CD4-positive, alpha-beta T cell treated with Interleukin-15 for 4 hours (primary cell): ENCODE data around the gene ZNF778.
A peak's percentile ranks its signal among the peaks of the same experiment; 100 is the strongest.
"Not testable (repeated sequence)": the region's sequence is repeated elsewhere in the genome, so short reads cannot be mapped to it uniquely, and the experiment has no call there.

Experiments
- DNase-seq: peaks from one replicate; pipeline ENCODE4 v3.0.0-alpha.2; 2020; ENCODE audit warnings: low spot score

Gene ZNF778

DNA sequence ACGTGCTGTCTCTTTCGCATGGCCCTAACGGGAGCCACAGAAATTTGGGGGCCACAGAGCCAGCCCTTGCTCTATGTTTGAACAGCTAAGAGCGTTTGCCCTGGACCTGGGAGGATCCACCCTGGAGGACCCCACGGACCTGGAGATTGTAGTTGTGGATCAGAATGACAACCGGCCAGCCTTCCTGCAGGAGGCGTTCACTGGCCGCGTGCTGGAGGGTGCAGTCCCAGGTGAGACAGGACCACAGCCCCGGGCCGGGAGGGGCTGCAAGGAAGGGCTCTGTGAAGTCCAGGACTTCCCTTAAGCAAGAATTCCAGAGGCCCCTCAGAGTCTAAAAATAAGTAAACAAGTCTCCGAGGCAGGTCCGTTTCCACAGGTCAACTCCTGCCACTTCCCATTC, 34.0 kb upstream of the ZNF778 start:
- no peak for DNase-seq

DNA sequence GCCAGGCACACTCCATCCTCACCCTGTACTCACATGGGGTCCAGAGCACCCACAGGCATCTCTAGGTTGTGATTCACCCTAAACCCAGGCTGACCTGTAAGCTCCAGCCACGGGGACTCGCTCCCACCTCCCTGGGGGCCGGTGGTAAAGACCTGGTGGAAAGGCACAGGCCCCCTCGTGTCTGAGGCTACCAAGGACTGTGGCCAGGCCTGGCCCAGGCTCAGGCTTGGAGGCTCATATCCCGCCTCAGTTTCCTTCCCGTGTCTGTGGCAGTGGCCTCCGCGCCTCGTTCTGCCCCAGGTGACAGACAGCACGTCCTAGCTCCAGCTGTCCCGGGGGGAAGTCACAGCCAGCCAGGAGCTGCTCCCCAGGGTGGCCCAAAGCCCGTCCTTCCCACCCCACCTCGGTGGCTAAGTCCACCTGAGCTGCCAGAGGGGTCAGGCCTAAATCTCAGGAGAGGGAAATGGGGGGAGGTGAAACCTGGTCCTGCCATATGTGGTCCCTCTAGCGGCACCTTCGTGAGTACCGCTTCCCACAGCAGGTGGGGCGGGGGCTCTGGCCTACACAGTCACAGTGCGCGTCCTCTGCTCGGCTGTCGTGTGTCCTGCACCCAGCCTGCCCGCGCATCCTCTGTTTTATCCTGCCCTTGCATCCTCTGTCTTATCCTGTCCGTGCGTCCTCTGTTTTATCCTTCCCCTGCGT, 33.4 kb upstream of the ZNF778 start:
- DNase-seq: no peak

DNA sequence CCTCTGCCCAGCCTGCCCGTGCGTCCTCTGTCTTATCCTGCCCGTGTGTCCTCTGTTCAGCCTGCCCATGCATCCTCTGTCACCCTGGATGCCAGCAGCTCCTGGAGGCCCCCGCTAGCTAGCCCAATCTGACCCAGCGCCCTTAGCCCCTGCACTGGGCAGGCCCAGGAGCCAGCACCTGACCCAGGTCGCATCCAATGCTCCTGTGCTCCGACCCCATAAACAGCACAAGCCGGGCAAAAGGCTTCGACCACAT, 32.9 kb upstream of the ZNF778 start:
- no peak for DNase-seq

DNA sequence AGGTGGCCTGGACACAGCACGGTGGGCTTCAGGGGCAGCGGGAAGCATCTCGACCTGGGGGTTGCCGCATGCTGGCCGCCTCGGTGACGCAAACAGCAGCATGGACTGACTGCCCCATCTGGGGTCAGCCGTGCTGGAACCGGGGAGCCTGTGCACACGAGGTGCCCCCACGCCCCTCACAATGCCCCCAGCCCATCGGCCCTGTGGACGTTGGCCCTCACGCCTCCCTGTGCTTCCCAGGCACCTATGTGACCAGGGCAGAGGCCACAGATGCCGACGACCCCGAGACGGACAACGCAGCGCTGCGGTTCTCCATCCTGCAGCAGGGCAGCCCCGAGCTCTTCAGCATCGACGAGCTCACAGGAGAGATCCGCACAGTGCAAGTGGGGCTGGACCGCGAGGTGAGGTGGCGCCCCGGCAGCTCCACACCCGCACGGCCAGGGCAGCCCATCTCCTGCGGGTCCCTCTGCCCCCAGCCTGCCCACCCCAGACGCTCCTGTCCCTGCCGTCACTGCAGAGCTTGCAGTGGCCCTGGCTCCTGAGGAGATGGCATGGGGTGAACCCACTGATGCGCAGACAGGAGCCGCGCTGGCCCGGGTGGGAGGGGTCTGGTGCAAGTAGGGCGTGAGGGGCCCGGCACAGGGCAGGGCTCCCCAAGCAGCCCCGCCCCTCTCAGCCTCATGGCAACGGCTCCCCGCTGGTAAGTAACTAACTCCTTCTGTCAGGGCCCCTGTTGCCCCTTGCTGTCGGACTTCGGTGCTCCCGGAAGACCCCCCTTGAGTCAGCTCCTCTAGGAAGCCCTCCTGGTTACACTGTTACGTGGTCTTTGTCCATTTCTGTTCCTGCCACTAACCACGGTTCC, 32.3 kb upstream of the ZNF778 start:
- DNase-seq: no peak

DNA sequence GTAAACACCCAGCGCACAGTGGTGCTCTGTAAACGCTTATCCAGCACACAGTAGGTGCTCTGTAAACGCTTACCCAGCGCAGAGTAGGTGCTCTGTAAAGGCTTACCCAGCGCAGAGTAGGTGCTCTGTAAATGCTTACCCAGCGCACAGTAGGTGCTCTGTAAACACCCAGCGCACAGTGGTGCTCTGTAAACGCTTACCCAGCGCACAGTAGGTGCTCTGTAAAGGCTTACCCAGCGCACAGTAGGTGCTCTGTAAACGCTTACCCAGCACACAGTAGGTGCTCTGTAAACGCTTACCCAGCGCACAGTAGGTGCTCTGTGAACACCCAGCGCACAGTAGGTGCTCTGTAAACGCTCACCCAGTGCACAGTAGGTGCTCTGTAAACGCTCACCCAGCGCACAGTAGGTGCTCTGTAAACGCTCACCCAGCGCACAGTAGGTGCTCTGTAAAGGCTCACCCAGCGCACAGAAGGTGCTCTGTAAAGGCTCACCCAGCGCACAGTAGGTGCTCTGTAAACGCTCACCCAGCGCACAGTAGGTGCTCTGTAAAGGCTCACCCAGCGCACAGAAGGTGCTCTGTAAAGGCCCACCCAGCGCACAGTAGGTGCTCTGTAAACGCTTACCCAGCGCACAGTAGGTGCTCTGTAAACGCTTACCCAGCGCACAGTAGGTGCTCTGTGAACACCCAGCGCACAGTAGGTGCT, 31.5 kb upstream of the ZNF778 start:
- not testable (repeated sequence) for DNase-seq

DNA sequence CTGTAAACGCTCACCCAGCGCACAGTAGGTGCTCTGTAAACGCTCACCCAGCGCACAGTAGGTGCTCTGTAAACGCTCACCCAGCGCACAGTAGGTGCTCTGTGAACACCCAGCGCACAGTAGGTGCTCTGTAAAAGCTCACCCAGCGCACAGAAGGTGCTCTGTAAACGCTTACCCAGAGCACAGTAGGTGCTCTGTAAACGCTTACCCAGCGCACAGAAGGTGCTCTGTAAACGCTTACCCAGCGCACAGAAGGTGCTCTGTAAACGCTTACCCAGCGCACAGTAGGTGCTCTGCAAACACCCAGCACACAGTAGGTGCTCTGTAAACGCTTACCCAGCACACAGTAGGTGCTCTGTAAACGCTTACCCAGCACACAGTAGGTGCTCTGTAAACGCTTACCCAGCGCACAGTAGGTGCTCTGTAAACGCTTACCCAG, 30.9 kb upstream of the ZNF778 start:
- DNase-seq: not testable (repeated sequence)

DNA sequence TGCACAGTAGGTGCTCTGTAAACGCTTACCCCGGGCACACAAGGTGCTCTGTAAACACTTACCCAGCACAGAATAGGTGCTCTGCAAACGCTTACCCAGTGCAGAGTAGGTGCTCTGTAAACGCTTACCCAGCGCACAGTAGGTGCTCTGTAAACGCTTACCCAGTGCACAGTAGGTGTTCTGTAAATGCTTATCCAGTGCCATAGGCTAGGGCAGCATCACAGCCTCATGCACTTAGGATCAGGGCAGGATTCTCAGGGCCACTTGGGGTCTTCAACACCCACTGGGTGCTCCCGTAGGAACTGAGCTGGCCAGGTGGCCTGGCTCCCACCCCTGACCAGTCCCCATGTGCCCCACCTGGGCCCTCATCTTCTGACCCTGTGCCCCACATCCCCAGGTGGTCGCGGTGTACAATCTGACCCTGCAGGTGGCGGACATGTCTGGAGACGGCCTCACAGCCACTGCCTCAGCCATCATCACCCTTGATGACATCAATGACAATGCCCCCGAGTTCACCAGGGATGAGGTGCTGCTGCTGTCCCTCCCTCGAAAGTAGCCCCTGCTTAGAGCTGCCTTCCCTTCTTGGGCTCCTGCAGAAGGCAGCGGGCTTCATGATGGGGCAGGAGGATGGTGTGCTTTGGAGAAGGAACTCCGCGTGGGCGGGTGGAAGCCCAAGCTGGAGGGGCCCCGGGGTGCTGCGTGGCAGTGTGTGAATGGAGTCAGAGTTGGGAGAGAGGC, 30.3 kb upstream of the ZNF778 start:
- DNase-seq: no peak

DNA sequence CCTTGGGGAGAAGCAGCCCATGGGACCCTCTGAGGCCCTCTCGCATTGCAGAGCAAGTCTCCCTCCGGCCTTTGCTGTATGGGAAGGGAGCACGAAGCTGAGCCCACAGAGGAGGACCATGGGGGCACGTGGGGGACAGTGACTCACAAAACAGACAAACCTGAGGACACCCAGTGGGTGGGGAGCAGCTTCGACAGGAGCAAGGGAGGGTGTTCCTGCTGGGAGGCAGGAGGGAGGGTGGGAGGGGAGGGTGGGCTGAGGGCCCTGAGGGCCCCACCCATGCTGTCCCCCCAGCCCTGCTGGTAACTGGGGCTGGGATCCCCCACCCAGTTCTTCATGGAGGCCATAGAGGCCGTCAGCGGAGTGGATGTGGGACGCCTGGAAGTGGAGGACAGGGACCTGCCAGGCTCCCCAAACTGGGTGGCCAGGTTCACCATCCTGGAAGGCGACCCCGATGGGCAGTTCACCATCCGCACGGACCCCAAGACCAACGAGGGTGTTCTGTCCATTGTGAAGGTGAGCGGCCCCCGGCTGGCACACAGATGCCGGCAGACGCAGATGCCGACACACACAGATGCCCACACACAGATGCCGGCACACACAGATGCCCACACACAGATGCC, 29.6 kb upstream of the ZNF778 start:
- no peak for DNase-seq

DNA sequence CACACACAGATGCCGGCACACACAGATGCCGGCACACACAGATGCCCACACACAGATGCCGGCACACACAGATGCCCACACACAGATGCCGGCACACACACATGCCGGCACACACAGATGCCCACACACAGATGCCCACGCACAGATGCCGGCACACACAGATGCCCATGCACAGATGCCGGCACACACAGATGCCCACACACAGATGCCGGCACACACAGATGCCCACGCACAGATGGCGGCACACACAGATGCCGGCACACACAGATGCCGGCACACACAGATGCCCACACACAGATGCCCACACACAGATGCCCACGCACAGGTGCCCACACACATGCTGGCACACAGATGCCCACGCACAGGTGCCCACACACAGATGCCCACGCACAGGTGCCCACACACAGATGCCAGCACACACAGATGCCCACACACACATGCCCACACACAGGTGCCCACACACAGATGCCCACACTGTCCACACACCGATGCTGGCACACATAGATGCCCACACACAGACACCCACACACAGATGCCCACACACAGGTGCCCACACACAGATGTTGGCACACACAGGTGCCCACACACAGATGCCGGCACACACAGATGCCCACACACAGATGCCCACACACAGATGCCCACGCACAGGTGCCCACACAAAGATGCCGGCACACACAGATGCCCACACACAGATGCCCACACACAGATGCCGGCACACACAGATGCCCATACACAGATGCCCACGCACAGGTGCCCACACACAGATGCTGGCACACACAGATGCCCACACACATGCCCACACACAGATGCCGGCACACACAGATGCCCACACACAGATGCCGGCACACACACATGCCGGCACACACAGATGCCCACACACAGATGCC, 28.8 kb upstream of the ZNF778 start:
- DNase-seq: not testable (repeated sequence)

DNA sequence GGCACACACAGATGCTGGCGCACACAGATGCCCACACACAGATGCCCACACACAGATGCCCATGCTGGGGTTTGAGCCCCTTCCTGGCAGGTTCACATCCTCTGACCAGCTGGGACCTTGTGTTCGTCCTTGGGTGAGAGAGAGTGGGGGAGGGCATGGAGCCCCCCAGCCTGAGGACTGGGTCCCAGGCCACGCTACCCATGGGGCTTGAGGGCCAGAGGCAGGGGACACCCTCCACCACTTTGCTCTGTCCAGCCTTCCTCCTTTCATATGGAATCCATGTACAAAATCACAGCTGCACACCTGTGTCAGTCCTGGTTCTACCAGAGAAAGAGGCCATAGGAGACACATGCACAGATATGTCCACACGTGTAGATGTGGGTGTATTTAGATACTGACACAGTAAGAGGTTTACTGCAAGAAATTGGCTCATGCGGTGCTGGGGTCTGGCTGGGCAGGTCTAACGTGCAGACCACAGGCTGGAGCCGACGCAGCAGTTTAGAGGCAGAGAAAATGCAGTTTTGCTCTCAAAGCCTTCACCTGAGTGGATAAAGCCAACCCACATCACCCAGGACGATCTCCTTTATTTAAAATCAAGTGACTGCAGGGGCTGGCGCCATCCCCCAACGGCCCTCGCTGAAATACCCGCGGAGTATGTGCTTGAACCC, 28.0 kb upstream of the ZNF778 start:
- DNase-seq: no peak

DNA sequence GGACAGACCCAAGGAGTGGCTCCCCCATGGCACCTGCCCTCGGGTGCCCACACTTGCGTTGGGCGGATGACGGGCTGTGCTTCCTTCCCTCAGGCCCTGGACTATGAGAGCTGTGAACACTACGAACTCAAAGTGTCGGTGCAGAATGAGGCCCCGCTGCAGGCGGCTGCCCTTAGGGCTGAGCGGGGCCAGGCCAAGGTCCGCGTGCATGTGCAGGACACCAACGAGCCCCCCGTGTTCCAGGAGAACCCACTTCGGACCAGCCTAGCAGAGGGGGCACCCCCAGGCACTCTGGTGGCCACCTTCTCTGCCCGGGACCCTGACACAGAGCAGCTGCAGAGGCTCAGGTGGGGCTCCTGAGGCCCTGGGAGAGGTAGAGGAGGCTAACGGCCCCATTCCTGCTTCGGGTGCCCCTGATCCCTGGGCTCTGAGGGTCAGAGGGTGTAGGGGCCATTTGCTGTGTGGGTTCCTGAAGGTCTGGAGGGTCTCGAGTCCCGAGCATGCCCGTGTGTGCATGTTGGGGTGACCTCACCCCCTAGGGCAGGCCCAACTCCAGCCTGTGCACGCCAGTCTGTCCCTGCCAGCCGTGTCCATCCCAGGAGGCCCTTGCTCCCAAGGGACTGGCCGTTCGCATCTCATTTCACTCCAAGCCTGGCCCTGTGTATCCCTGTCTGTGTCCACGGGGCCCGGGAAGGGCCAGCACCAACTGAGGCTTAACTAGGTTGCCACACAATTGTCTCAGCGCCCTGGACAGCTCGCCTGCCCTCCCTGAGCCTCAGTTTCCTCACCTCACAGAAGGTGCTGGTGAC, 27.1 kb upstream of the ZNF778 start:
- no peak for DNase-seq

DNA sequence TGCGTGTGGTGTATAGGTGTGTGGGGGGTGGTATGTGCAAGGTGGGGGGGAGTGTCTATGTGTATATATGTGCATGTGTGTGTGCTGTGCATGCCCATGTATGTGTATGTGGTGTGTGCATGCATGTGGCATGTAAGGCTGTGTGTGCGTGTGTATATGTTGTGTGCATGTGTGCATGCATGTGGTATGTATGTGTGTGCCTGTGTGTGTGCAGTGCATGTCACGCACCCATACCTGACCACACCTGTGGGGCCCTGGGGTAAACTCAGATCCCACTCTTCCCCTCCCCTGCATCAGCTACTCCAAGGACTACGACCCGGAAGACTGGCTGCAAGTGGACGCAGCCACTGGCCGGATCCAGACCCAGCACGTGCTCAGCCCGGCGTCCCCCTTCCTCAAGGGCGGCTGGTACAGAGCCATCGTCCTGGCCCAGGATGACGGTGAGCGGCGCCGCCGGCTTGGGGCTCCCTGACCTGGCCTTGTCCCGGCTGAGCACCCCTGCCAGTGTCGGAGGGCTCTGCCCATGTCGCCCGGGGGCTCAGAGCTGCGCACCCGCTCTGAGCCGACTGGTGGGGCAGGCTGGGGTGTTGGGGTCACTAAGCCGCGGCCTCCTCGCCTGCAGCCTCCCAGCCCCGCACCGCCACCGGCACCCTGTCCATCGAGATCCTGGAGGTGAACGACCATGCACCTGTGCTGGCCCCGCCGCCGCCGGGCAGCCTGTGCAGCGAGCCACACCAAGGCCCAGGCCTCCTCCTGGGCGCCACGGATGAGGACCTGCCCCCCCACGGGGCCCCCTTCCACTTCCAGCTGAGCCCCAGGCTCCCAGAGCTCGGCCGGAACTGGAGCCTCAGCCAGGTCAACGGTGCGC, 26.2 kb upstream of the ZNF778 start:
- no peak for DNase-seq

DNA sequence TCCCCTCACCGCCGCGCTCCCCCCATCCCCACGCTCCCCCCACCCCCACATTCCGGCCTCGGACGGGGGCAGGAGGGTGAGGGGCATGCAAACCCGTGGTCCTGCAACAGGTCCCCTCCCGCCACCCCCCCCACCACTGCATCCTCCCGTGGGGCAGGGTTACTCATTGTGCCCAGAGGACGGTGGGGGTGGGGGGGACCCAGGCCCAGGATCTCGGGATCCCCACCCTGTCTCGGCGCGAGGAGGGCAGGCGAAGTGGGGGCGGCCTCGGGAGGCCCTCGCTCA, 25.7 kb upstream of the ZNF778 start:
- DNase-seq: no peak

DNA sequence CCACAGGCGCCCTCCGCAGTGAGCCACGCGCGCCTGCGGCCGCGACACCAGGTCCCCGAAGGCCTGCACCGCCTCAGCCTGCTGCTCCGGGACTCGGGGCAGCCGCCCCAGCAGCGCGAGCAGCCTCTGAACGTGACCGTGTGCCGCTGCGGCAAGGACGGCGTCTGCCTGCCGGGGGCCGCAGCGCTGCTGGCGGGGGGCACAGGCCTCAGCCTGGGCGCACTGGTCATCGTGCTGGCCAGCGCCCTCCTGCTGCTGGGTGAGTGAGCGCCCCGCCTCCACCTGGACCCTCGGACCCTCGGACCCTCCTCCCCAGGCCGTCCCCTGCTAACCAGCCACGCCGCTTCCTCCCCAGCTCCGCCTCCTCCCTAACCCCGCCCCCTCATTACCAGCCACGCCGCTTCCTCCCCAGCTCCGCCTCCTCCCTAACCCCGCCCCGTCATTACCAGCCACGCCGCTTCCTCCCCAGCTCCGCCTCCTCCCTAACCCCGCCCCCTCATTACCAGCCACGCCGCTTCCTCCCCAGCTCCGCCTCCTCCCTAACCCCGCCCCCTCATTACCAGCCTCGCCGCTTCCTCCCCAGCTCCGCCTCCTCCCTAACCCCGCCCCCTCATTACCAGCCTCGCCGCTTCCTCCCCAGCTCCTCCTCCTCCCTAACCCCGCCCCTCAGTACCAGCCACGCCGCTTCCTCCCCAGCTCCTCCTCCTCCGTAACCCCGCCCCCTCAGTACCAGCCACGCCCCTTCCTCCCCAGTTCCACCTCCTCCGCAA, 25.1 kb upstream of the ZNF778 start:
- peak; percentile 75 for DNase-seq

DNA sequence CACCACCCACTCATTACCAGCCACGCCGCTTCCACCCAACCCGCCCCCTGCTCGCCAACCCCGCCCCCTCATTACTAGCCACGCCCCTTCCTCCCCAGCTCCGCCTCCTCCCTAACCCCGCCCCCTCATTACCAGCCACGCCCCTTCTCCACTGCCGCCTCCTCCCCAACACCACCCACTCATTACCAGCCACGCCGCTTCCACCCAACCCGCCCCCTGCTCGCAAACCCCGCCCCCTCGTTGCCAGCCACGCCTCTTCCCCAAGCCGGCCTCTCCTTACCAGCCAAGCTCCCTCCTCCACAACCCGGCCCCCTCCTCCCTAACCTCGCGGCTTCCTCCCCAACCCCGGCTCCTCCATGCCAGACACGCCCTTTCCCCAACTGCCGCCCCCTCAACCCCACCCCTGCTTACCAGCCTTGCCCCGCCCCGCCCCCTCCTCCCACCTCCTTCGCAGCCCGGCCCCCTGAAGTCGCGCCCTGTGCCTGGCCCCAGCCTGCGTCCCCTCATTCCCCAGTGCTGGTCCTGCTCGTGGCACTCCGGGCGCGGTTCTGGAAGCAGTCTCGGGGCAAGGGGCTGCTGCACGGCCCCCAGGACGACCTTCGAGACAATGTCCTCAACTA, 24.4 kb upstream of the ZNF778 start:
- peak; percentile 34 for DNase-seq

DNA sequence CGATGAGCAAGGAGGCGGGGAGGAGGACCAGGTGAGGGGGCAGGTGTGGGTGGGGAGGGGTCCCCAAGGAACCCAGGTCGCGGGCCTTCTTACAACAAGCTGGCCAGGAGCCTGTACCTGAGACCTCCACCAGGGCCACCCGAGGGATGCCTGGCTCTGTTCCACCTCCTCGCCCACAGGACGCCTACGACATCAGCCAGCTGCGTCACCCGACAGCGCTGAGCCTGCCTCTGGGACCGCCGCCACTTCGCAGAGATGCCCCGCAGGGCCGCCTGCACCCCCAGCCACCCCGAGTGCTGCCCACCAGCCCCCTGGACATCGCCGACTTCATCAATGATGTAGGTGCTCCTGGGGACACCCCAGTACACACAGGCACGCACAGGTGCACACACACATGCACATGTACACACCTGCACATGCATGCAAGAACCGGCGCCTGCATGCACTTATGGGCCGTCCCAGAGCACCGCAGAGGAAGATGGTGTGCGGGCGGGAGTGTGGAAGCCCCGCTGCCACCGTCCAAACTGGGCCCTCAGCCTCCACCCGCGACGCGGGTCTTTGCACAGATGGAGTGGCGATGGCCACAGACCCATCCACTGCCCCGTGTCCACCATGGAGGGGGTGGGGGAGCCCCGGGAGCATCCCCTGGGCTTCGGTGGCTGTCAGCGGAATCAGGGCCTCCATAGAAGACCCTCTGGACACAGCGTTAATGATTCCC, 23.8 kb upstream of the ZNF778 start:
- no peak for DNase-seq
